Small intestine (tissue), 7 donors: ENCODE results near the gene L2HGDH. TPM values are rescaled to one million over a fixed set of nuclear protein-coding genes. Genes with fewer than 3 reads are reported as not detected.

Source experiments
- DNase-seq, 2 donors: peaks; one replicate each; pipeline versions ENCODE4 v3.0.0 to v3.0.0-alpha.2; 2013
- FAIRE-seq: peaks from 2 replicates; lab custom pipeline; 2012; peaks lifted over from hg19 to GRCh38; lab: Jason Lieb, UNC
- H3K27ac ChIP-seq, 3 donors: one replicate each; pipeline ENCODE4 v1.5.1; 2013; ENCODE audit warnings: low read length in 2 of 3, mild to moderate bottlenecking in 2 of 3, control low read depth in 1 of 3, inconsistent platforms in 1 of 3, low read depth in 1 of 3, moderate library complexity in 1 of 3
- H3K27me3 ChIP-seq, 3 donors: one replicate each; pipeline ENCODE4 v1.6.1; 2013; ENCODE audit warnings: low read length in 3 of 3, inconsistent platforms in 1 of 3; ENCODE audit not compliant: control insufficient read depth in 3 of 3, insufficient read depth in 3 of 3
- H3K36me3 ChIP-seq, 3 donors: one replicate each; pipeline ENCODE4 v1.6.1; 2013; ENCODE audit warnings: low read length in 3 of 3, inconsistent platforms in 1 of 3, low read depth in 1 of 3, mild to moderate bottlenecking in 1 of 3, moderate library complexity in 1 of 3; ENCODE audit not compliant: control insufficient read depth in 3 of 3, insufficient read depth in 2 of 3
- H3K4me1 ChIP-seq, 3 donors: one replicate each; pipeline ENCODE4 v1.6.1; 2013; ENCODE audit warnings: low read length in 2 of 3, inconsistent platforms in 1 of 3, low read depth in 1 of 3, mild to moderate bottlenecking in 1 of 3, moderate library complexity in 1 of 3; ENCODE audit not compliant: control insufficient read depth in 3 of 3, insufficient read depth in 2 of 3
- H3K4me3 ChIP-seq, 3 donors: one replicate each; pipeline ENCODE4 v1.5.1; 2013; ENCODE audit warnings: low read length in 3 of 3, control low read depth in 1 of 3, inconsistent platforms in 1 of 3, low read depth in 1 of 3, mild to moderate bottlenecking in 1 of 3, moderate library complexity in 1 of 3
- H3K9me3 ChIP-seq, 2 donors: one replicate each; pipeline ENCODE4 v1.6.1; 2013; ENCODE audit warnings: low read depth in 1 of 2, low read length in 1 of 2; ENCODE audit not compliant: control insufficient read depth in 2 of 2, insufficient read depth in 1 of 2
- WGBS, 3 donors: extraction: QIAGEN DNeasy Blood & Tissue Kit; methylation state at CpG; one replicate each; pipeline ENCODE4 v1.1.7; 2013; 5-methylcytosine and 5-hydroxymethylcytosine counted together
- polyA plus RNA-seq, 4 donors: library from polyadenylated mRNA; stranded (reverse) in 3 of 4; unstranded in 1 of 4; fragments of 200-250 nt in 3 of 4; fragments of 120-200 nt in 1 of 4; gene quantifications; one replicate each; pipeline versions ENCODE4 v1.2.1 to v1.2.3, GENCODE V29; 2013
- donor health status: healthy with polysubstance abuse.
- donor health status: control.
- donor health status: control.
- donor health status: Bipolar disorder and iron deficiency.
- donor health status: healthy.

L2HGDH gene
- polyA plus RNA-seq, 4 donors = 1.1 to 8.4 (median 4.8) TPM

GRCh38 chr14:50262865-50263264 lies 49.2 kb downstream of the L2HGDH start:
- peaks cover 0 to 4% (median 0%) of the 10 kb centered on the region in 3 donors for H3K36me3 ChIP-seq
- H3K27ac ChIP-seq = no peak overlapping the region
- no peaks in the 10 kb centered on the region for H3K4me1 ChIP-seq
- DNase-seq = no peak
- no peak overlapping the region for H3K4me3 ChIP-seq
- 76 to 86% (median 82%) methylated on average over 2 of the region's 2 CpGs for WGBS, 3 donors
- H3K9me3 ChIP-seq = no peaks in the 10 kb centered on the region
- no peak for FAIRE-seq
- H3K27me3 ChIP-seq = no peaks in the 10 kb centered on the region

DNA sequence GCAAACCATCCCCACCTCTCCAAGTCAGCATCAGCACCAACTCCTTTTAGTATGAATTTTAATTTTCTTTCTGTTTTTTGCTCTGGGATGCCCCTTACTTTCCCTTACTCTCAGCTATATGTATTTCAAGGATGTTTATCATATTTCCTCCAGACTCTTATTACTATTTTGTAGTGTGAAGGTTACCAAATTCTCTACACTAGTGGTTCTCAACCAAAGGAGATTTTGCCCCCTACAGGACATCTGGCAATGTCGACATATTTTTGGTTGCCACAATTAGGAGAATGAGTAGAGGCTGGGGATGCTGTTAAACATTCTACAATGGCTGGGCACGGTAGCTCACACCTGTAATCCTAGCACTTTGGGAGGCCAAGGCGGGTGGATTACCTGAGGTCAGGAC lies 51.5 kb downstream of the L2HGDH start:
- peaks cover 0 to 4% (median 0%) of the 10 kb centered on the region in 3 donors for H3K36me3 ChIP-seq
- peak in 1 of 2 donors; percentile 44 for DNase-seq
- H3K9me3 ChIP-seq = no peaks in the 10 kb centered on the region
- no peak for FAIRE-seq
- no peak overlapping the region for H3K27ac ChIP-seq
- H3K4me3 ChIP-seq = no peak overlapping the region
- no peaks in the 10 kb centered on the region for H3K4me1 ChIP-seq
- H3K27me3 ChIP-seq = no peaks in the 10 kb centered on the region
- 34 to 47% (median 44%) methylated on average over 3 of the region's 3 CpGs for WGBS, 3 donors

DNA sequence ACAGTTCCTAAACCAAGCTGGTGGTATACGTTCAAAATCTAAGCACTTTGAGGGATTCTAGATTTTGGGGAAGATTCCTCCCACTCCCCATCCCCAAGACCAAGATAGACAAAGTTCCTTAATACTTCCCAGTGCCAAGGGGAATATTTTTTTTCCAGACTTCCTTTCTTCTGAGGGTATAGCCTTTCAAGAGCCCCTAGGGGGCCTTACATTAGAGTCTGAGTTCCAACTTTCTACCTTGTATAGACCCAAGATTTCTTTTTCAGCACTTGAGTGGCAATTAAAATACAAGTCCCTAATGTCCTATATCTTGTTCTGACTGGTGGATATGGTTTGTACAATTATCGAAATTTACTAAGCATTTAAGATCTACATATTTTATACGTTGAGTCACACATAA lies 52.0 kb downstream of the L2HGDH start:
- Histone ChIP-seq H3K9me3 (no peaks in the 10 kb centered on the region), H3K4me1 (no peaks in the 10 kb centered on the region), H3K36me3 (peaks cover 0 to 4% (median 0%) of the 10 kb centered on the region in 3 donors), H3K27ac (no peak overlapping the region), H3K27me3 (no peaks in the 10 kb centered on the region), H3K4me3 (no peak overlapping the region)
- FAIRE-seq (no peak), DNase-seq (no peak)
- 82 to 91% (median 82%) methylated on average over 3 of the region's 3 CpGs for WGBS, 3 donors

DNA sequence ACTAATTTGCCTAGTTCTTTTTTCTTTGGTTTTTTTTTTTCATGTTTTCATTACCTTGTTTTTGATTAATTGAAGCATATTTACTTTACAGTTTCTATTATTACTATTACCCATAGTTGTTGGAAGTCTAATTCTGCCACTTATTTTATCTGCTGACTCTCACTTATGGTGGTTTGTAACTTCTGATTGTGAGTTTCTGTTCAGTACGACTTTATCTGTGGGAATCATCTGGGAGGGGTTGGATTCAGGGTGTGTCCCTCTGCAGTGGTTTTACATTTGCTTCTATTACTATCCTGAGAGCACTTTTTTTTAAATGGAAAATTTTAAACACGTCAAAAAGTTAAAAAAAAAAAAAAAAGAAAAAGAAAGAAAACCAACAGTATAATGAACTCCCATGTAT lies 54.3 kb downstream of the L2HGDH start:
- H3K27me3 ChIP-seq = no peaks in the 10 kb centered on the region
- H3K27ac ChIP-seq = no peak overlapping the region
- H3K36me3 ChIP-seq = peaks cover 0 to 4% (median 0%) of the 10 kb centered on the region in 3 donors
- FAIRE-seq (no peak), DNase-seq (peak in 1 of 2 donors; percentile 39)
- no peaks in the 10 kb centered on the region for H3K4me1 ChIP-seq
- no peak overlapping the region for H3K4me3 ChIP-seq
- no peaks in the 10 kb centered on the region for H3K9me3 ChIP-seq
- WGBS, 3 donors = 21 to 33% (median 23%) methylated on average over 2 of the region's 2 CpGs

DNA sequence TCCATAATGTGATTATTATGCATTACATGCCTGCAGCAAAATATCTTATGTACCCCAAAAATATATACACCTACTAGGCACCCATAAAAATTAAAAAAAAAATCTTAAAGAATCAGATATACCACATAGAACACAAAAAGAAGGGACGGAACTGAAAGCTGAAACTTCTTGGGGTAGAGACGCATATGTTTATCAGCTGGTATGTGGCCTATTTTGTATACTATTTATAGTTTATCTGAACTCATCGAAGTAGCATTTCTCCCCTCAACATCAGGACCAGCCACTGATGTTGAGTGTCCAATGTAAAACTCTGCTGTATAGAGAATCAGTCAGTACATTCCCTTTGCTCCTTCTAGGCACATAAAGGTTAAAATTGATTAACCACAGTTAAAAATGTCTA lies 57.8 kb downstream of the L2HGDH start:
- Histone ChIP-seq H3K4me3 (no peak overlapping the region), H3K27me3 (no peaks in the 10 kb centered on the region), H3K9me3 (no peaks in the 10 kb centered on the region), H3K27ac (no peak overlapping the region), H3K4me1 (peaks cover 0 to 2% (median 0%) of the 10 kb centered on the region in 3 donors), H3K36me3 (peaks cover 0 to 13% (median 0%) of the 10 kb centered on the region in 3 donors)
- FAIRE-seq (no peak), DNase-seq (no peak)
- WGBS, 3 donors = 90 to 96% (median 94%) methylated on average over 3 of the region's 3 CpGs

DNA sequence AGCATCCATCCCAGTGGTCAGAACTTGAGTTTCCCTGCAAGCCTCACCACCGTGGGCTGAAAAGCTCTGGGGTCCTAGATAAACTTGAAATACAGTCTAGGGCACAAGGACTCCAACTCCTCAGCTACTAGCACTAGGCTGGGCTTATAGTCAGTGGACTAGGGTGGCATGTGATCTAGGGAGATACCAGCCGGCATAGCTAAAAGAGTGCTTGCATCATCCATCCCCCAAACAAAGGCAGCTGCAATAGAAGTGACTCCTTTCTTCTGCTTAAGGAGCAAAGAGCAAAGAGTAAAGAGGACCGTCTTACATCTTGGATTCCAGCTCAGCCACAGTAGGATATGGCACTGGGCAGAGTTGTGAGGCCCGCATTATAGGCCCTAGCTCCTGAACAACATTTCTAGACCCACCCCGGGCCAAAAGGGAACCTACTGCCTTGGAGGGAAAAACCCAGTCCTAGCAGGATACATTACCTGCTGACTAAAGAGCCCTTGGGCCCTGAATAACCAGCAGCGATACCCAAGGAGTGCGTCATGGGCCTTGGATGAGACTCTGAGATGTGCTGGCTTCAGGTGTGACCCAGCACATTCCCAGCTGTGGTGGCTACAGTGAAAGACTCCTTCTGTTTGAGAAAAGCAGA lies 62.8 kb downstream of the L2HGDH start:
- peak in 1 of 2 donors; percentile 46 for DNase-seq
- peaks cover 0 to 19% (median 0%) of the 10 kb centered on the region in 3 donors for H3K36me3 ChIP-seq
- H3K27ac ChIP-seq = no peak overlapping the region
- no peaks in the 10 kb centered on the region for H3K27me3 ChIP-seq
- no peak for FAIRE-seq
- 76 to 93% (median 92%) methylated on average over 7 of the region's 7 CpGs for WGBS, 3 donors
- H3K4me1 ChIP-seq = peaks cover 0 to 2% (median 0%) of the 10 kb centered on the region in 3 donors
- H3K9me3 ChIP-seq = no peaks in the 10 kb centered on the region
- H3K4me3 ChIP-seq = no peak overlapping the region

GRCh38 chr14:50247245-50247644 lies 64.8 kb downstream of the L2HGDH start:
- Histone ChIP-seq H3K27ac (no peak overlapping the region), H3K27me3 (no peaks in the 10 kb centered on the region), H3K4me1 (peaks cover 0 to 2% (median 0%) of the 10 kb centered on the region in 3 donors), H3K36me3 (peaks cover 0 to 19% (median 0%) of the 10 kb centered on the region in 3 donors), H3K4me3 (no peak overlapping the region), H3K9me3 (no peaks in the 10 kb centered on the region)
- DNase-seq (no peak), FAIRE-seq (no peak)
- WGBS, 3 donors = 52 to 80% (median 75%) methylated on average over 3 of the region's 3 CpGs

DNA sequence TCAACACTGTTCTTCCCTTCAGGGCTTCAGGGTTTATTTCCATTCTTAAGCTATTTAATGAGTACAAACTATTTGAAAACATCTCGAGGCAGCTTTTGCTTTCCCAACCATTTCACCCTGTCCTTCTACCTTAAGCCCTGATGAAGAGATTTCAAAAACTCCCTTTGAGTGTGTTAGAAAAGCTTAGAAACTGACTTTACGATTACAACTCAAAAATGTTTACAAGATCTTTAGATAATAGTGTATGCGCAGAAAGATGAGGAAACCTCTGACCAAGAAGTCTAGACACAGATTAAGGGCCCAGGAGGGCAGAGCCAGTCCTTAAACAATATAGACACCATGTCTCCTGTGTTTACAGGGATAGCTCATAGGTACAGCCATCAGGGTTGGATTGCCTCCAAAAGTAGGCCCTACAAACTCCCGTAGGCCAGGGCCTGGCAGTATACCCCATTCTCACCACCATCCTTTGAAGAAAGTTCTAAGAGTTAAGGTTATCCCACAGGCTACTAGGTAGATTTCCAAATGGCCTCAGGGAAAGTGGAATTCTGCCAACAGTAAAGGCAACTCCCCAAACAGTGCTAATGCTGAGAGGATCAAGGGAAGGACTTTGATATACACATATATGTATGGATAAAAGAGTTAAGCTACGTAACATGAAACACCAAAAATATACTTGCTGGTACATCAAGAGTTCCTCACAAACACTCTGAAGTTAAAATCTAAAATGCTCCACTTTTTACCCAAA lies 69.3 kb downstream of the L2HGDH start:
- Histone ChIP-seq H3K27me3 (no peaks in the 10 kb centered on the region), H3K4me1 (peaks cover 0 to under 1% (median 0%) of the 10 kb centered on the region in 3 donors), H3K27ac (no peak overlapping the region), H3K36me3 (peaks cover 0 to 7% (median 0%) of the 10 kb centered on the region in 3 donors), H3K4me3 (no peak overlapping the region), H3K9me3 (no peaks in the 10 kb centered on the region)
- DNase-seq = no peak
- FAIRE-seq = no peak
- 85 to 93% (median 92%) methylated on average over 5 of the region's 5 CpGs for WGBS, 3 donors
